H1 (cell line): ENCODE data around the gene RO60. TPM values are rescaled to one million over a fixed set of nuclear protein-coding genes. Genes with fewer than 3 reads are reported as not detected.
A peak's percentile ranks its signal among the peaks of the same experiment; 100 is the strongest.

ENCODE experiments used
- CTCF ChIA-PET: fragments of 300-600 bp; sonication (Branson Sonifier 250); formaldehyde crosslinking; loops from one replicate; lab custom pipeline; 2021; ENCODE audit not compliant: partially characterized antibody; lab: Charles Lee
- POLR2A ChIA-PET: fragments of 300-600 bp; sonication (Branson Sonifier 250); formaldehyde crosslinking; loops from one replicate; lab custom pipeline; 2021; ENCODE audit warnings: inconsistent platforms; ENCODE audit not compliant: partially characterized antibody; lab: Charles Lee
- DNase-seq, 2 experiments: peaks; one replicate each; pipeline versions ENCODE4 v3.0.0 to v3.0.0-alpha.2; 2010 to 2022; ENCODE audit warnings: low spot score in 2 of 2, low read depth in 1 of 2, mixed read lengths in 1 of 2
- FAIRE-seq: peaks from 2 replicates; lab custom pipeline; 2011; peaks lifted over from hg19 to GRCh38; lab: Jason Lieb, UNC
- H2AFZ ChIP-seq: 2 replicates; pipeline ENCODE4 v1.8.1; 2012; ENCODE audit warnings: low read length, inconsistent platforms
- H2AK5ac ChIP-seq: 2 replicates; pipeline ENCODE4 v1.6.1; 2013; ENCODE audit warnings: low read depth, low read length
- H2BK120ac ChIP-seq: replicated peaks from 2 replicates; pipeline ENCODE3; 2013; ENCODE audit warnings: low read depth, low read length, inconsistent platforms
- H2BK12ac ChIP-seq: 2 replicates; pipeline ENCODE4 v1.6.1; 2013; ENCODE audit warnings: low read depth, low read length
- H2BK15ac ChIP-seq: 2 replicates; pipeline ENCODE4 v1.6.1; 2013; ENCODE audit warnings: low read length
- H2BK20ac ChIP-seq: 2 replicates; pipeline ENCODE4 v1.6.1; 2013; ENCODE audit warnings: low read length
- H2BK5ac ChIP-seq: 2 replicates; pipeline ENCODE4 v1.6.1; 2013; ENCODE audit warnings: low read depth, low read length
- H3K14ac ChIP-seq: 2 replicates; pipeline ENCODE4 v1.6.1; 2013; ENCODE audit warnings: inconsistent platforms; ENCODE audit not compliant: insufficient read length
- H3K18ac ChIP-seq: 2 replicates; pipeline ENCODE4 v1.6.1; 2013; ENCODE audit warnings: low read length; ENCODE audit errors: extremely low read depth
- H3K23ac ChIP-seq: 2 replicates; pipeline ENCODE4 v1.6.1; 2013; ENCODE audit warnings: inconsistent platforms; ENCODE audit not compliant: insufficient read length
- H3K23me2 ChIP-seq: 2 replicates; pipeline ENCODE4 v1.6.1; 2013; ENCODE audit warnings: low read depth, low read length
- H3K27ac ChIP-seq: 2 replicates; pipeline ENCODE4 v1.6.1; 2011; ENCODE audit warnings: low read depth, low read length, inconsistent platforms
- H3K27me3 ChIP-seq, 4 experiments: replicated peaks in 1 of 4; 1 replicate in 1 of 4; 2 replicates in 3 of 4; pipeline versions ENCODE4 v1.6.1 to v1.8.1; 2011 to 2013; ENCODE audit warnings: low read length in 3 of 4, mild to moderate bottlenecking in 3 of 4, inconsistent platforms in 2 of 4, mixed read lengths in 2 of 4, moderate library complexity in 1 of 4; ENCODE audit not compliant: control insufficient read depth in 3 of 4, insufficient read depth in 3 of 4; ENCODE audit errors: extremely low read depth in 1 of 4
- H3K36me3 ChIP-seq, 4 experiments: 2 replicates each; pipeline versions ENCODE4 v1.6.1 to v1.8.1; 2011 to 2013; ENCODE audit warnings: mild to moderate bottlenecking in 4 of 4, low read length in 3 of 4, moderate library complexity in 2 of 4, control low read depth in 1 of 4, inconsistent platforms in 1 of 4; ENCODE audit not compliant: insufficient read depth in 4 of 4, control insufficient read depth in 2 of 4
- H3K4ac ChIP-seq: replicated peaks from 2 replicates; pipeline ENCODE3; 2013; ENCODE audit warnings: low read length, low read depth, mixed read lengths, inconsistent platforms; ENCODE audit not compliant: insufficient read length
- H3K4me1 ChIP-seq, 4 experiments: replicated peaks in 1 of 4; 1 replicate in 1 of 4; 2 replicates in 3 of 4; pipeline versions ENCODE4 v1.6.1 to v1.8.1; 2011 to 2013; ENCODE audit warnings: low read length in 3 of 4, inconsistent platforms in 2 of 4, mixed read lengths in 1 of 4; ENCODE audit not compliant: insufficient read depth in 4 of 4, control insufficient read depth in 3 of 4
- H3K4me2 ChIP-seq, 2 experiments: 2 replicates each; pipeline versions ENCODE4 v1.6.1 to v1.8.1; 2011 to 2013; ENCODE audit warnings: low read depth in 2 of 2, low read length in 2 of 2, control low read depth in 1 of 2, inconsistent platforms in 1 of 2, mild to moderate bottlenecking in 1 of 2; ENCODE audit not compliant: insufficient read depth in 1 of 2
- H3K4me3 ChIP-seq, 4 experiments: fragments of 200-600, 300-600 bp in 1 of 4; sonication (generic), shearing (Covaris generic), sonication (Bioruptor Twin) in 1 of 4; 2 replicates each; pipeline versions ENCODE4 v1.5.1 to v1.8.1; 2011 to 2016; ENCODE audit warnings: low read length in 4 of 4, low read depth in 3 of 4, control low read depth in 2 of 4, inconsistent platforms in 2 of 4, mild to moderate bottlenecking in 2 of 4, mixed read lengths in 1 of 4, moderate library complexity in 1 of 4; ENCODE audit not compliant: insufficient read depth in 2 of 4; ENCODE audit errors: extremely low read depth in 1 of 4
- H3K56ac ChIP-seq: replicated peaks from 2 replicates; pipeline ENCODE3; 2013; ENCODE audit warnings: low read depth, mild to moderate bottlenecking, mixed read lengths, low read length, inconsistent platforms; ENCODE audit not compliant: insufficient read length
- H3K79me1 ChIP-seq: 2 replicates; pipeline ENCODE4 v1.6.1; 2013; ENCODE audit warnings: low read depth, low read length, control low read depth
- H3K79me2 ChIP-seq, 2 experiments: 2 replicates each; pipeline versions ENCODE4 v1.6.1 to v1.8.1; 2012 to 2013; ENCODE audit warnings: low read length in 2 of 2, mild to moderate bottlenecking in 2 of 2, inconsistent platforms in 1 of 2; ENCODE audit not compliant: insufficient read depth in 2 of 2, control insufficient read depth in 1 of 2
- H3K9ac ChIP-seq, 4 experiments: replicated peaks in 1 of 4; 1 replicate in 1 of 4; 2 replicates in 3 of 4; pipeline versions ENCODE4 v1.6.1 to v1.8.1; 2011 to 2013; ENCODE audit warnings: low read depth in 3 of 4, low read length in 3 of 4, control low read depth in 2 of 4, mild to moderate bottlenecking in 2 of 4, moderate library complexity in 2 of 4, inconsistent platforms in 1 of 4; ENCODE audit errors: extremely low read depth in 1 of 4
- H3K9me3 ChIP-seq, 2 experiments: 2 replicates each; pipeline versions ENCODE4 v1.6.1 to v1.8.1; 2012 to 2013; ENCODE audit warnings: mild to moderate bottlenecking in 2 of 2, moderate library complexity in 2 of 2, control low read depth in 1 of 2, inconsistent platforms in 1 of 2, low read depth in 1 of 2, low read length in 1 of 2, mixed read lengths in 1 of 2; ENCODE audit not compliant: insufficient read depth in 2 of 2
- H4K20me1 ChIP-seq, 2 experiments: replicated peaks in 1 of 2; 2 replicates each; pipeline versions ENCODE3 to v1.8.1; 2011 to 2013; ENCODE audit warnings: inconsistent platforms in 2 of 2, low read length in 2 of 2, mild to moderate bottlenecking in 1 of 2; ENCODE audit not compliant: insufficient read depth in 2 of 2, control insufficient read depth in 1 of 2
- H4K5ac ChIP-seq: 2 replicates; pipeline ENCODE4 v1.6.1; 2013; ENCODE audit warnings: low read length, low read depth, mixed read lengths, inconsistent platforms; ENCODE audit not compliant: insufficient read length
- H4K8ac ChIP-seq: 2 replicates; pipeline ENCODE4 v1.8.0; 2013; ENCODE audit warnings: mild to moderate bottlenecking, moderate library complexity, low read length, inconsistent platforms; ENCODE audit not compliant: insufficient read depth; ENCODE audit errors: extremely low read depth
- H4K91ac ChIP-seq: replicated peaks from 2 replicates; pipeline ENCODE3; 2013; ENCODE audit warnings: low read length, mixed read lengths, inconsistent platforms; ENCODE audit not compliant: insufficient read length
- CEBPB ChIP-seq: IDR thresholded peaks from 2 replicates; pipeline ENCODE4 v1.6.1; 2012; ENCODE audit warnings: low read depth, low read length
- CREB1 ChIP-seq: IDR thresholded peaks from 2 replicates; pipeline ENCODE4 v1.6.1; 2012; ENCODE audit warnings: inconsistent platforms
- KDM1A ChIP-seq: fragments of 200-600, 300-600 bp; sonication (generic); IDR thresholded peaks from 2 replicates; pipeline ENCODE4 v1.7.1; 2016; ENCODE audit warnings: mild to moderate bottlenecking, low read length, borderline replicate concordance
- WGBS, 2 experiments: shearing (Covaris generic) in 1 of 2; methylation state at CpG; one replicate each; pipeline versions ENCODE4 v1.1.6 to v1.1.7; 2013 to 2015; ENCODE audit warnings: low lambda C conversion rate in 2 of 2, mixed read lengths in 2 of 2, inconsistent platforms in 1 of 2, low coverage in 1 of 2, missing lambda C conversion rate in 1 of 2; ENCODE audit not compliant: insufficient replicate concordance in 2 of 2, insufficient coverage in 1 of 2, insufficient read length in 1 of 2; ENCODE audit errors: extremely low coverage in 1 of 2, missing lambda C conversion rate in 1 of 2; 5-methylcytosine and 5-hydroxymethylcytosine counted together
- polyA plus RNA-seq, 7 experiments: library from polyadenylated mRNA; depleted of rRNA in 3 of 7; stranded (reverse) in 5 of 7; unstranded in 2 of 7; fragments of >200 nt in 5 of 7; fragments of 200-250 nt in 2 of 7; gene quantifications; 1 replicate in 5 of 7; 2 replicates in 1 of 7; 4 replicates in 1 of 7; pipeline versions ENCODE4 v1.2.1 to v1.2.3, GENCODE V29; 2011 to 2013; ENCODE audit warnings: missing spikeins in 2 of 7, mixed read lengths in 2 of 7
- total RNA-seq: library from RNA; stranded (reverse); fragmentation: NEBNext Ultra II Directional; extraction: Animal tissue kit (Norgen Biotek cat#: 25700); gene quantifications from 2 replicates; pipeline ENCODE4 v1.2.1, GENCODE V29; 2021

The RO60 gene
- total and polyA plus RNA-seq, 2 of the 8 experiments (the other 6 are each of a cell fraction or from before 2014, with no cell fraction given), result 13.6 to 103 TPM

GRCh38 chr1:193060938-193061337 lies 1.5 kb downstream of the RO60 start:
- ChIA-PET CTCF (no interaction called here), POLR2A (interaction anchor here (0.7 kb wide), 1 partner anchor 44 kb away, joined by 3 read pairs; the partner anchor contains the start of gene GLRX2)
- Histone ChIP-seq H3K4me2 (peak overlapping the region; percentile 87 to 91), H2BK120ac (no peak overlapping the region), H3K4ac (no peak overlapping the region), H3K4me1 (peaks cover 0 to 5% (median 3%) of the 10 kb centered on the region in 4 experiments; a peak in 3 of 7 replicates), H3K79me2 (peaks cover 20 to 88% of the 10 kb centered on the region in 2 experiments), H2BK12ac (no peak overlapping the region), H3K9me3 (no peaks in the 10 kb centered on the region), H3K14ac (no peak overlapping the region), H3K23ac (no peak overlapping the region), H3K27me3 (no peaks in the 10 kb centered on the region), H2AFZ (no peak overlapping the region), H4K8ac (no peak overlapping the region), H3K36me3 (no peaks in the 10 kb centered on the region), H4K91ac (no peak overlapping the region), H3K4me3 (peak overlapping the region; percentile 94 to 96 (median 94); a peak in 5 of 8 replicates), H2AK5ac (no peak overlapping the region), H3K23me2 (peaks cover 9% of the 10 kb centered on the region), H2BK15ac (no peak overlapping the region), H3K9ac (peak overlapping the region in 2 of 4 experiments; percentile 40 to 95; a peak in 1 of 7 replicates), H2BK20ac (no peak overlapping the region), H3K79me1 (peaks cover 9% of the 10 kb centered on the region; the same call in 1 of the 2 replicates), H4K5ac (no peak overlapping the region), H3K27ac (no peak overlapping the region), H3K56ac (no peak overlapping the region), H4K20me1 (peaks cover 10% of the 10 kb centered on the region in 2 experiments), H2BK5ac (no peak overlapping the region), H3K18ac (no peak overlapping the region)
- FAIRE-seq, result no peak
- DNase-seq, result no peak
- 35% methylated on average over 2 of the region's 2 CpGs; no CpG with 5 or more reads in 1 of the 2 experiments for WGBS, 2 experiments
- no peak for TF ChIP-seq CREB1
- no peak for TF ChIP-seq KDM1A
- TF ChIP-seq CEBPB, result no peak
